HepG2 (cell line): ENCODE results near the gene DLX4. TPM values are rescaled to one million over a fixed set of nuclear protein-coding genes. Genes with fewer than 3 reads are reported as not detected.

ENCODE experiments used
- CBX5 ChIP-seq: sonication (generic); formaldehyde crosslinking; IDR thresholded peaks from 2 replicates; pipeline ENCODE4 v1.4.0; 2020; ENCODE audit warnings: missing genetic modification reagents, borderline replicate concordance
- EP300 ChIP-seq, 3 experiments: sonication (generic) in 1 of 3; formaldehyde crosslinking in 1 of 3; IDR thresholded peaks; 2 replicates each; pipeline versions ENCODE4 v1.5.1 to v1.6.1; 2011 to 2020; ENCODE audit warnings: low read depth in 2 of 3, low read length in 2 of 3, borderline replicate concordance in 1 of 3, improper control_type of control experiment in 1 of 3, mild to moderate bottlenecking in 1 of 3, missing genetic modification reagents in 1 of 3, moderate library complexity in 1 of 3
- GLI4 ChIP-seq: sonication (generic); formaldehyde crosslinking; IDR thresholded peaks from 2 replicates; pipeline ENCODE4 v1.5.1; 2020; ENCODE audit warnings: missing genetic modification reagents, mild to moderate bottlenecking, moderate library complexity, borderline replicate concordance
- HNRNPH1 ChIP-seq: fragments of 200-400 bp; formaldehyde crosslinking; optimal IDR thresholded peaks from 2 replicates; pipeline ENCODE3; 2017; ENCODE audit warnings: mild to moderate bottlenecking, low read depth, low read length
- HNRNPLL ChIP-seq: fragments of 200-400 bp; formaldehyde crosslinking; IDR thresholded peaks from 2 replicates; pipeline ENCODE4 v1.6.1; 2017; ENCODE audit warnings: mild to moderate bottlenecking, low read depth, low read length; ENCODE audit not compliant: poor library complexity, severe bottlenecking
- PITX1 ChIP-seq: sonication (generic); formaldehyde crosslinking; IDR thresholded peaks from 2 replicates; pipeline ENCODE4 v1.5.1; 2020; ENCODE audit warnings: mild to moderate bottlenecking, missing genetic modification reagents
- SIX1 ChIP-seq: sonication (generic); formaldehyde crosslinking; IDR thresholded peaks from 2 replicates; pipeline ENCODE4 v1.4.0; 2020; ENCODE audit warnings: missing genetic modification reagents, borderline replicate concordance
- TEAD3 ChIP-seq: optimal IDR thresholded peaks from 2 replicates; pipeline ENCODE3; 2016; ENCODE audit warnings: borderline replicate concordance
- ZNF263 ChIP-seq: sonication (generic); formaldehyde crosslinking; IDR thresholded peaks from 2 replicates; pipeline ENCODE4 v1.4.0; 2020; ENCODE audit warnings: missing genetic modification reagents
- ZNF280B ChIP-seq: sonication (generic); formaldehyde crosslinking; IDR thresholded peaks from 2 replicates; pipeline ENCODE4 v1.5.0; 2020; ENCODE audit warnings: missing genetic modification reagents, mild to moderate bottlenecking, borderline replicate concordance
- ZNF484 ChIP-seq: sonication (generic); formaldehyde crosslinking; IDR thresholded peaks from 2 replicates; pipeline ENCODE4 v1.5.1; 2020; ENCODE audit warnings: mild to moderate bottlenecking, low read depth, missing genetic modification reagents, borderline replicate concordance
- ZNF644 ChIP-seq: IDR thresholded peaks from 2 replicates; pipeline ENCODE4 v1.6.1; 2016; ENCODE audit warnings: low read depth
- ZNF878 ChIP-seq: sonication (generic); formaldehyde crosslinking; IDR thresholded peaks from 2 replicates; pipeline ENCODE4 v1.8.1; 2023; ENCODE audit warnings: mild to moderate bottlenecking, missing genetic modification reagents, moderate library complexity
- ZSCAN21 ChIP-seq: sonication (generic); formaldehyde crosslinking; IDR thresholded peaks from 2 replicates; pipeline ENCODE4 v1.8.0; 2022; ENCODE audit warnings: mild to moderate bottlenecking, missing genetic modification reagents, moderate library complexity, borderline replicate concordance
- ZSCAN29 ChIP-seq: sonication (generic); formaldehyde crosslinking; conservative IDR thresholded peaks from 2 replicates; pipeline ENCODE4 v1.4.0; 2020; ENCODE audit warnings: mild to moderate bottlenecking, missing genetic modification reagents
- polyA plus RNA-seq, 8 experiments: library from polyadenylated mRNA; depleted of rRNA in 3 of 8; stranded (reverse) in 7 of 8; unstranded in 1 of 8; fragments of >200 nt; fragmentation: Illumina TruSeq in 4 of 8; extraction: Trizol in 4 of 8; gene quantifications; 2 replicates each; pipeline versions ENCODE4 v1.2.1 to v1.2.3, GENCODE V29; 2011 to 2016; ENCODE audit warnings: low read depth in 4 of 8, missing spikeins in 1 of 8, mixed read lengths in 1 of 8; ENCODE audit not compliant: insufficient read depth in 1 of 8
- total RNA-seq, 5 experiments: library from RNA; depleted of rRNA; stranded (reverse); fragments of >200 nt; fragmentation: Illumina TruSeq; extraction: Trizol; gene quantifications; 2 replicates each; pipeline ENCODE4 v1.2.3, GENCODE V29; 2016; ENCODE audit warnings: low read depth in 1 of 5
- TF ChIP-seq, protein P1 (sequence below): sonication (generic); formaldehyde crosslinking; IDR thresholded peaks from 2 replicates; pipeline ENCODE4 v1.4.0; 2020; ENCODE audit warnings: missing genetic modification reagents
- TF ChIP-seq, protein P2 (sequence below): sonication (generic); formaldehyde crosslinking; conservative IDR thresholded peaks from 2 replicates; pipeline ENCODE4 v1.5.0; 2020; ENCODE audit warnings: missing genetic modification reagents
- TF ChIP-seq, protein P3 (sequence below): sonication (generic); formaldehyde crosslinking; IDR thresholded peaks from 2 replicates; pipeline ENCODE4 v1.9.0; 2022; ENCODE audit warnings: missing genetic modification reagents, mild to moderate bottlenecking, borderline replicate concordance
- TF ChIP-seq, protein P4 (sequence below): sonication (generic); formaldehyde crosslinking; conservative IDR thresholded peaks from 2 replicates; pipeline ENCODE4 v1.8.0; 2022; ENCODE audit warnings: mild to moderate bottlenecking, moderate library complexity, missing genetic modification reagents

DLX4 gene
- total and polyA plus RNA-seq, 2 of the 13 experiments (the other 11 are each of a cell fraction or from before 2014, with no cell fraction given): 0.55 to 2.3 TPM

DNA sequence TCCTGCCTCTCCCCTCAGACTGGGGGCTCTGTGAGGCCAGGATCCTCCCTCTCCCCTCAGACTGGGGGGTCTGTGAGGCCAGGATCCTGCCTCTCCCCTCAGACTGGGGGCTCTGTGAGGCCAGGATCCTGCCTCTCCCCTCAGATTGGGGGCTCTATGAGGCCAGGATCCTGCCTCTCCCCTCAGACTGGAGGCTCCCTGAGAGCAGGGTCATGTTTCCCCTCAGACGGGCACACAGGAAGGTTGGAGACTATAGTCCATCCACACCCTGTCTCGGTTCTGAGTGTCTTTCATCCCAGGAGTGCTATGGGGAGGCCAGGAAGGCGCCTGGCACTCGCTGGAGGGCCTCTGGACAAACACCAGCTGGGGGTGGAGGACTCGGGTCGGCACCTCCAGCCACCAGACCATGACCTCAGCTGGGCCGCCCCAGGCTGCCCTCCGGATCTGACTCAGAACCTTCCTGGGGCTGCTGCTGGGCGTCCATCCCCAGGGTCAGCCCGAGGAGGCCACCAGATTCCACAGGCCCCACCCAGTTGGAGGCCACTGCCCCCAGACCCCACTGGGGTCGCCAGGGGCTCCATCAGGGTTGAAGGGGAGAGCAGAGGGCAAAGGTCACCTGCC lies 21.9 kb upstream of the DLX4 start (continued):
- TF ChIP-seq CBX5 (CRISPR knock-in tag): no peak
- TF ChIP-seq HNRNPH1: no peak
- no peak for TF ChIP-seq SIX1 (CRISPR knock-in tag)
- TF ChIP-seq ZNF644: no peak
- TF ChIP-seq ZNF280B (CRISPR knock-in tag): no peak
- TF ChIP-seq EP300 (IDR thresholded peaks at IDR 0.05; ENCODE audit: low read depth in 2 of 2, low read length in 2 of 2): peak in 1 of 2 experiments; percentile 31; a peak in 2 of 4 replicates
- no peak for TF ChIP-seq EP300 (CRISPR knock-in tag; IDR thresholded peaks at IDR 0.05; ENCODE audit: borderline replicate concordance)
- TF ChIP-seq, protein P1, sequence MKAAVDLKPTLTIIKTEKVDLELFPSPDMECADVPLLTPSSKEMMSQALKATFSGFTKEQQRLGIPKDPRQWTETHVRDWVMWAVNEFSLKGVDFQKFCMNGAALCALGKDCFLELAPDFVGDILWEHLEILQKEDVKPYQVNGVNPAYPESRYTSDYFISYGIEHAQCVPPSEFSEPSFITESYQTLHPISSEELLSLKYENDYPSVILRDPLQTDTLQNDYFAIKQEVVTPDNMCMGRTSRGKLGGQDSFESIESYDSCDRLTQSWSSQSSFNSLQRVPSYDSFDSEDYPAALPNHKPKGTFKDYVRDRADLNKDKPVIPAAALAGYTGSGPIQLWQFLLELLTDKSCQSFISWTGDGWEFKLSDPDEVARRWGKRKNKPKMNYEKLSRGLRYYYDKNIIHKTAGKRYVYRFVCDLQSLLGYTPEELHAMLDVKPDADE (CRISPR knock-in tag): no peak
- TF ChIP-seq, protein P2, sequence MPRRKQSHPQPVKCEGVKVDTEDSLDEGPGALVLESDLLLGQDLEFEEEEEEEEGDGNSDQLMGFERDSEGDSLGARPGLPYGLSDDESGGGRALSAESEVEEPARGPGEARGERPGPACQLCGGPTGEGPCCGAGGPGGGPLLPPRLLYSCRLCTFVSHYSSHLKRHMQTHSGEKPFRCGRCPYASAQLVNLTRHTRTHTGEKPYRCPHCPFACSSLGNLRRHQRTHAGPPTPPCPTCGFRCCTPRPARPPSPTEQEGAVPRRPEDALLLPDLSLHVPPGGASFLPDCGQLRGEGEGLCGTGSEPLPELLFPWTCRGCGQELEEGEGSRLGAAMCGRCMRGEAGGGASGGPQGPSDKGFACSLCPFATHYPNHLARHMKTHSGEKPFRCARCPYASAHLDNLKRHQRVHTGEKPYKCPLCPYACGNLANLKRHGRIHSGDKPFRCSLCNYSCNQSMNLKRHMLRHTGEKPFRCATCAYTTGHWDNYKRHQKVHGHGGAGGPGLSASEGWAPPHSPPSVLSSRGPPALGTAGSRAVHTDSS (CRISPR knock-in tag): no peak
- TF ChIP-seq ZNF878 (CRISPR knock-in tag): no peak
- 0 out of 2 replicates have a peak, but pooled peaks have one; percentile 19 for TF ChIP-seq ZNF263 (CRISPR knock-in tag)
- TF ChIP-seq ZSCAN29: no peak
- peak; percentile 16 for TF ChIP-seq TEAD3 (CRISPR knock-in tag)
- TF ChIP-seq, protein P3, sequence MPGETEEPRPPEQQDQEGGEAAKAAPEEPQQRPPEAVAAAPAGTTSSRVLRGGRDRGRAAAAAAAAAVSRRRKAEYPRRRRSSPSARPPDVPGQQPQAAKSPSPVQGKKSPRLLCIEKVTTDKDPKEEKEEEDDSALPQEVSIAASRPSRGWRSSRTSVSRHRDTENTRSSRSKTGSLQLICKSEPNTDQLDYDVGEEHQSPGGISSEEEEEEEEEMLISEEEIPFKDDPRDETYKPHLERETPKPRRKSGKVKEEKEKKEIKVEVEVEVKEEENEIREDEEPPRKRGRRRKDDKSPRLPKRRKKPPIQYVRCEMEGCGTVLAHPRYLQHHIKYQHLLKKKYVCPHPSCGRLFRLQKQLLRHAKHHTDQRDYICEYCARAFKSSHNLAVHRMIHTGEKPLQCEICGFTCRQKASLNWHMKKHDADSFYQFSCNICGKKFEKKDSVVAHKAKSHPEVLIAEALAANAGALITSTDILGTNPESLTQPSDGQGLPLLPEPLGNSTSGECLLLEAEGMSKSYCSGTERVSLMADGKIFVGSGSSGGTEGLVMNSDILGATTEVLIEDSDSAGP (CRISPR knock-in tag): no peak; the same call in 1 of the 2 replicates
- 0 out of 2 replicates have a peak, but pooled peaks have one; percentile 27 for TF ChIP-seq PITX1 (CRISPR knock-in tag)
- TF ChIP-seq GLI4 (CRISPR knock-in tag): no peak
- no peak for TF ChIP-seq HNRNPLL
- TF ChIP-seq ZNF484 (CRISPR knock-in tag): no peak
- TF ChIP-seq, protein P4, sequence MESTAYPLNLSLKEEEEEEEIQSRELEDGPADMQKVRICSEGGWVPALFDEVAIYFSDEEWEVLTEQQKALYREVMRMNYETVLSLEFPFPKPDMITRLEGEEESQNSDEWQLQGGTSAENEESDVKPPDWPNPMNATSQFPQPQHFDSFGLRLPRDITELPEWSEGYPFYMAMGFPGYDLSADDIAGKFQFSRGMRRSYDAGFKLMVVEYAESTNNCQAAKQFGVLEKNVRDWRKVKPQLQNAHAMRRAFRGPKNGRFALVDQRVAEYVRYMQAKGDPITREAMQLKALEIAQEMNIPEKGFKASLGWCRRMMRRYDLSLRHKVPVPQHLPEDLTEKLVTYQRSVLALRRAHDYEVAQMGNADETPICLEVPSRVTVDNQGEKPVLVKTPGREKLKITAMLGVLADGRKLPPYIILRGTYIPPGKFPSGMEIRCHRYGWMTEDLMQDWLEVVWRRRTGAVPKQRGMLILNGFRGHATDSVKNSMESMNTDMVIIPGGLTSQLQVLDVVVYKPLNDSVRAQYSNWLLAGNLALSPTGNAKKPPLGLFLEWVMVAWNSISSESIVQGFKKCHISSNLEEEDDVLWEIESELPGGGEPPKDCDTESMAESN: 0 out of 2 replicates have a peak, but pooled peaks have one; percentile 23
- no peak for TF ChIP-seq ZSCAN21 (CRISPR knock-in tag)
